GM18502 (cell line): ENCODE results near the gene JADE1.

Experiments used
- ATAC-seq: cut with Tn5 transposase; IDR thresholded peaks from one replicate; pipeline ENCODE4 v1.9.1; 2021; ENCODE audit warnings: mild to moderate bottlenecking; ENCODE audit not compliant: unreplicated experiment, poor library complexity

Gene JADE1

GRCh38 chr4:128803783-128804182 lies 5.7 kb upstream of the JADE1 start:
- peak; percentile 90 for ATAC-seq

GRCh38 chr4:128810331-128810870 lies 901 bp downstream of the JADE1 start:
- no peak for ATAC-seq

GRCh38 chr4:128810871-128811570 lies 1.5 kb downstream of the JADE1 start:
- ATAC-seq: peak; percentile 47

- peak; percentile 53 for ATAC-seq
Observed at GRCh38 chr4:128811571-128812441, 2.3 kb downstream of the JADE1 start.

GRCh38 chr4:128812442-128813235 lies 3.1 kb downstream of the JADE1 start:
- ATAC-seq: peak; percentile 19

- no peak for ATAC-seq
Observed at GRCh38 chr4:128813965-128814364, 4.5 kb downstream of the JADE1 start.

GRCh38 chr4:128818442-128818841 lies 8.9 kb downstream of the JADE1 start:
- ATAC-seq: no peak

GRCh38 chr4:128819082-128819742 lies 9.7 kb downstream of the JADE1 start:
- ATAC-seq: no peak

- no peak for ATAC-seq
Observed at GRCh38 chr4:128820671-128821070, 11.2 kb downstream of the JADE1 start.

- ATAC-seq: no peak
Observed at GRCh38 chr4:128821151-128821550, 11.7 kb downstream of the JADE1 start.

GRCh38 chr4:128823025-128823661 lies 13.6 kb downstream of the JADE1 start:
- no peak for ATAC-seq

- no peak for ATAC-seq
Observed at GRCh38 chr4:128825226-128825625, 15.7 kb downstream of the JADE1 start.

GRCh38 chr4:128827296-128827695 lies 17.8 kb downstream of the JADE1 start:
- ATAC-seq: peak; percentile 35

- no peak for ATAC-seq
Observed at GRCh38 chr4:128830906-128831503, 21.5 kb downstream of the JADE1 start.

- no peak for ATAC-seq
Observed at GRCh38 chr4:128831531-128832242, 22.2 kb downstream of the JADE1 start.

- no peak for ATAC-seq
Observed at GRCh38 chr4:128832243-128832625, 22.7 kb downstream of the JADE1 start.

GRCh38 chr4:128835498-128836222 lies 26.2 kb downstream of the JADE1 start:
- no peak for ATAC-seq

GRCh38 chr4:128837198-128837597 lies 27.7 kb downstream of the JADE1 start:
- no peak for ATAC-seq
